HG03439 (cell line): ENCODE data around the gene GLDC.

Source experiments
- ATAC-seq: cut with Tn5 transposase; IDR thresholded peaks from one replicate; pipeline ENCODE4 v1.9.1; 2021; ENCODE audit warnings: mild to moderate bottlenecking, moderate library complexity; ENCODE audit not compliant: unreplicated experiment

GLDC gene

GRCh38 chr9:6525326-6526045 lies 120.0 kb downstream of the GLDC start:
- ATAC-seq: no peak

- no peak for ATAC-seq
These were observed 123.3 kb downstream of the GLDC start for GRCh38 chr9:6522263-6522662.

- ATAC-seq: no peak
These were observed 133.4 kb downstream of the GLDC start for GRCh38 chr9:6512085-6512657.

GRCh38 chr9:6506571-6506970 lies 139.0 kb downstream of the GLDC start:
- ATAC-seq: no peak

- ATAC-seq: no peak
These were observed 143.1 kb downstream of the GLDC start for GRCh38 chr9:6502399-6502798.

GRCh38 chr9:6501526-6502210 lies 143.9 kb downstream of the GLDC start:
- no peak for ATAC-seq

GRCh38 chr9:6498982-6499381 lies 146.5 kb downstream of the GLDC start:
- no peak for ATAC-seq

GRCh38 chr9:6495466-6495865 lies 150.1 kb downstream of the GLDC start:
- no peak for ATAC-seq

GRCh38 chr9:6490863-6491262 lies 154.7 kb downstream of the GLDC start:
- no peak for ATAC-seq

GRCh38 chr9:6489099-6489498 lies 156.4 kb downstream of the GLDC start:
- ATAC-seq: no peak

GRCh38 chr9:6488395-6488794 lies 157.1 kb downstream of the GLDC start:
- no peak for ATAC-seq

- no peak for ATAC-seq
These were observed 161.3 kb downstream of the GLDC start for GRCh38 chr9:6484210-6484609.
